Epithelial cell of esophagus (primary cell): ENCODE results near the gene RXRA.

Source experiments
- DNase-seq: peaks from one replicate; pipeline ENCODE4 v3.0.0; 2010; ENCODE audit warnings: low read depth
- H3K4me3 ChIP-seq: 2 replicates; pipeline ENCODE4 v1.5.1; 2011; ENCODE audit warnings: mild to moderate bottlenecking, low read length, control low read depth
- TF ChIP-seq, protein P1 (sequence below): IDR thresholded peaks from 2 replicates; pipeline ENCODE4 v1.5.1; 2011; ENCODE audit warnings: low read depth, mild to moderate bottlenecking, low read length, control low read depth, inconsistent platforms; ENCODE audit not compliant: insufficient read depth; ENCODE audit errors: missing control alignments

RXRA gene

GRCh38 chr9:134317790-134318414 is 8.4 kb upstream of the RXRA start:
- TF ChIP-seq, protein P1, sequence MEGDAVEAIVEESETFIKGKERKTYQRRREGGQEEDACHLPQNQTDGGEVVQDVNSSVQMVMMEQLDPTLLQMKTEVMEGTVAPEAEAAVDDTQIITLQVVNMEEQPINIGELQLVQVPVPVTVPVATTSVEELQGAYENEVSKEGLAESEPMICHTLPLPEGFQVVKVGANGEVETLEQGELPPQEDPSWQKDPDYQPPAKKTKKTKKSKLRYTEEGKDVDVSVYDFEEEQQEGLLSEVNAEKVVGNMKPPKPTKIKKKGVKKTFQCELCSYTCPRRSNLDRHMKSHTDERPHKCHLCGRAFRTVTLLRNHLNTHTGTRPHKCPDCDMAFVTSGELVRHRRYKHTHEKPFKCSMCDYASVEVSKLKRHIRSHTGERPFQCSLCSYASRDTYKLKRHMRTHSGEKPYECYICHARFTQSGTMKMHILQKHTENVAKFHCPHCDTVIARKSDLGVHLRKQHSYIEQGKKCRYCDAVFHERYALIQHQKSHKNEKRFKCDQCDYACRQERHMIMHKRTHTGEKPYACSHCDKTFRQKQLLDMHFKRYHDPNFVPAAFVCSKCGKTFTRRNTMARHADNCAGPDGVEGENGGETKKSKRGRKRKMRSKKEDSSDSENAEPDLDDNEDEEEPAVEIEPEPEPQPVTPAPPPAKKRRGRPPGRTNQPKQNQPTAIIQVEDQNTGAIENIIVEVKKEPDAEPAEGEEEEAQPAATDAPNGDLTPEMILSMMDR = no peak
- H3K4me3 ChIP-seq = no peak overlapping the region
- DNase-seq = no peak

GRCh38 chr9:134318481-134318891 is 7.8 kb upstream of the RXRA start:
- DNase-seq = no peak
- H3K4me3 ChIP-seq = no peak overlapping the region
- TF ChIP-seq, protein P1 = no peak

DNA sequence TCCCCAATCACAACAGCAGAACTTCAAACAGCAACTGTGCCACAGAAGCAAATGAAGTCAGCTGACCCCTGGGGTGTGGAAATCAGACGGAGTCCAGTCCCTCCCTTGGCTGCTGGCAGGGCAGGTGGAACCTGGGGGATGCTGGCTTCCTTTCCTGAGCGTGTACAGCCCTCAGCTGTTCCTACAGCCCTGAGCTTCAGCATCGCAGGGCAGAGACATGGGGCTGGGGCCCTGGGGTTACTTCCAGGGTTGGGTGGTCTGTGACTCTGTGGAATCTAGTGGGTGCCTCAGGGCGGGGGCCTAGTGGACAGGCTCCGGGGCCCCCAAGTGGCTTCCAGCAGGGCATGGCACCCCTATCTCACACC is 7.3 kb upstream of the RXRA start:
- TF ChIP-seq, protein P1 = no peak
- DNase-seq = no peak
- H3K4me3 ChIP-seq = no peak overlapping the region

- DNase-seq = no peak
- H3K4me3 ChIP-seq = no peak overlapping the region
- TF ChIP-seq, protein P1 = no peak
Observed at GRCh38 chr9:134319306-134320125, 6.7 kb upstream of the RXRA start.

- no peak for DNase-seq
- TF ChIP-seq, protein P1 = no peak
- H3K4me3 ChIP-seq = no peak overlapping the region
Observed at GRCh38 chr9:134320126-134320867, 6.0 kb upstream of the RXRA start.

DNA sequence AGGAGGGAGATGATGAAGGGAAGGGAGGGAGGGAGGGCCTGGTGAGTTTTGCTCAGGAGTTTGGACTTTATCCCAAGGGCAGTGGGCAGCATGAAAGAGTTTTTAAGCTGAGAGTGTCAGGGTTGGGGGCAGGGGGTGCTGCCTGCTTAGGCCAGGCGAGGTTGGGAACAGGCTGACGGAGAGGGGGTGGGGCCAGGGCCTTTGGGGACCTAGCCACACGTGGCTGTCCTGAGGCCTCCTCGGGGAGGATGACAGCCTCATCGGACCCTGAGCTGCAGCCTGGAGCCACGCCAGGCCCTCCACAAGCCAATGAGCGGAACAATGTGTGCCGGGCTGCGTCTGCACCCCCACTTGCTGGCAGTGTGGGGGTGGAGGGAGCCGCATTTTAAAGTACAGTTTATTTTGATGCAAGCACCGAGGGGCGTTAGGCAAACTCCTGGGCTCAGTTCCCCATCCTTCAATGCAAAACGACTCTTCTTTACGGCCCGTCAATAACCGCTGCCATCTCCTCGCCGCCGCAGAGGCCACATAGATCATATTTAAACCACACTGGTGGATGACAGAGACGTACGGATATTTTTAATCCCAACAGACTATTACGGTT is 5.3 kb upstream of the RXRA start:
- H3K4me3 ChIP-seq = no peak overlapping the region
- DNase-seq = no peak
- TF ChIP-seq, protein P1 = no peak
